RWPE1 (cell line): Measurements from ENCODE around the gene THSD4.
A peak's percentile ranks its signal among the peaks of the same experiment; 100 is the strongest.

Experiments used
- CTCF ChIA-PET: fragments of 350-600 bp; sonication (Branson Sonifier 250); formaldehyde crosslinking; extraction: SDS; loops from one replicate; lab custom pipeline; 2021; lab: Yijun Ruan, JAX
- POLR2A ChIA-PET: fragments of 400-600 bp; formaldehyde crosslinking; extraction: SDS; loops from one replicate; lab custom pipeline; 2020; ENCODE audit warnings: antibody characterized with exemption; ENCODE audit not compliant: low non-redundant PET; lab: Yijun Ruan, JAX
- DNase-seq: peaks from one replicate; pipeline ENCODE4 v3.0.0; 2012; ENCODE audit warnings: low spot score
- H3K27ac ChIP-seq: fragments of 450-650 bp; 2 replicates; pipeline ENCODE4 v1.5.1; 2017
- CTCF ChIP-seq: fragments of 450-650 bp; conservative IDR thresholded peaks from 2 replicates; pipeline ENCODE4 v1.5.1; 2017; ENCODE audit warnings: low read depth, mild to moderate bottlenecking

THSD4 gene

GRCh38 chr15:71245588-71245987, 130.3 kb downstream of the THSD4 start:
- no peak for TF ChIP-seq CTCF
- DNase-seq = no peak
- ChIA-PET POLR2A (no interaction called here), CTCF (no interaction called here)
- H3K27ac ChIP-seq = no peak overlapping the region

GRCh38 chr15:71248386-71248785, 133.1 kb downstream of the THSD4 start:
- ChIA-PET POLR2A (no interaction called here), CTCF (no interaction called here)
- DNase-seq = no peak
- TF ChIP-seq CTCF = no peak
- no peak overlapping the region for H3K27ac ChIP-seq

GRCh38 chr15:71249986-71250385, 134.7 kb downstream of the THSD4 start:
- TF ChIP-seq CTCF = no peak
- no peak overlapping the region for H3K27ac ChIP-seq
- no peak for DNase-seq
- CTCF ChIA-PET = no interaction called here
- POLR2A ChIA-PET = no interaction called here

- ChIA-PET POLR2A (no interaction called here), CTCF (interaction anchor here (0.7 to 0.8 kb wide), 3 partner anchors 8 to 463 kb away, joined by 3 to 5 read pairs (median 4); no protein-coding TSS in a partner anchor)
- H3K27ac ChIP-seq = no peak overlapping the region
- no peak for TF ChIP-seq CTCF
- no peak for DNase-seq
Observed at GRCh38 chr15:71250936-71251583, 135.8 kb downstream of the THSD4 start.

GRCh38 chr15:71251584-71252043, 136.3 kb downstream of the THSD4 start:
- POLR2A ChIA-PET = no interaction called here
- no peak overlapping the region for H3K27ac ChIP-seq
- no peak for DNase-seq
- CTCF ChIA-PET = interaction anchor here (0.7 to 0.8 kb wide), 2 partner anchors 8 to 189 kb away, joined by 4 to 5 read pairs; no protein-coding TSS in a partner anchor
- TF ChIP-seq CTCF = no peak

- DNase-seq = peak; percentile 54
- H3K27ac ChIP-seq = no peak overlapping the region
- no peak for TF ChIP-seq CTCF
- POLR2A ChIA-PET = no interaction called here
- CTCF ChIA-PET = interaction anchor here (0.7 to 0.8 kb wide), 2 partner anchors 9 to 188 kb away, joined by 4 to 5 read pairs; no protein-coding TSS in a partner anchor
Observed at GRCh38 chr15:71252044-71252739, 136.9 kb downstream of the THSD4 start.
